Stimulated activated CD8-positive, alpha-beta memory T cell treated with anti-CD3 and anti-CD28 coated beads, Interleukin-7, amount 100 ng/mL, for 1 hour (primary cell): ENCODE results near the gene RUNX1.

Experiments used
- DNase-seq, 2 donors: peaks; one replicate each; pipeline ENCODE4 v3.0.0-alpha.2; 2020; ENCODE audit warnings: low read depth in 2 of 2

The RUNX1 gene

DNA sequence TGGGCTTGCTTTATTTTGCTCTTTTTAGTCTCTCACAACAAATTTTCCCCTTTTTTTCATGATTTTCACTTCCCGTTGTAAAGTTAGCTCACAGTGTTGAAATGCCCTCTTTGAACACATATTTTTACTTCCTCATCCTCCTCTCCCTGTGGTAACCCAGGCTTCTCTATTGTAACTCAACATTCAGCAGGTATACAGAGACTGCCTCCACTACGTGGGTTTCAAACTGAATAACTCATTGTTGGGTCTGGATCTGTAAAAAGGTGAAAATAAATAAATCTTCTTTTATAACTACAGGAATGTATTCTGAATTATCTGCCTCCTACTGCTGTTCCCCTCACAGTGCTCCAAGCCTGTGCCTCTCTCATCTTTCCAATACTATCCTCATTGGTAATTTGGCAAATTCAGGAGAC is 166.4 kb downstream of the RUNX1 start:
- no peak for DNase-seq

DNA sequence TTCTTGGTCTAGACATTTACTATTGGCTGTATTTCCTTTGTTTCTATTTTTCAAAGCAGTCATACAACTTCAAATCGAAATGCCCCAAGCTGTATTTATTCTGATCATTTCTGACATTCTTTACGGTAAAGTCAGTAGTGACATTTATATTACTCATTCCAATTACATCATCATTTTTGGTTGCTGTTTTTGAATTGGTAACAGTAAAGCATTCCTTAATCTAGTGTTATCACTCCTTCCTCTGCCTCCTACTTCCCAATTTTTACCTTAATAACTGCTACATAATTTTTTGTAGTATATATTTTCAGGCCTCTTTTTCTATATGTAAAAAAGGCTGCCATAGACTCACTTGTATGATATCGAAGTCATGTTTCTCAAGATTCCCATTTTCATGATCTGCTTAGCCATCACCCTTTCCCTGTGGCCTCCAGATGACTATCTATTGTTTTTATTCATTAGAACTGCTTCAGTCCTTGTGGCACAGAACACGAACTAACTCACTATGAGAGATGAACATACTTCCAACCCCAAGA is 167.2 kb downstream of the RUNX1 start:
- no peak for DNase-seq

DNA sequence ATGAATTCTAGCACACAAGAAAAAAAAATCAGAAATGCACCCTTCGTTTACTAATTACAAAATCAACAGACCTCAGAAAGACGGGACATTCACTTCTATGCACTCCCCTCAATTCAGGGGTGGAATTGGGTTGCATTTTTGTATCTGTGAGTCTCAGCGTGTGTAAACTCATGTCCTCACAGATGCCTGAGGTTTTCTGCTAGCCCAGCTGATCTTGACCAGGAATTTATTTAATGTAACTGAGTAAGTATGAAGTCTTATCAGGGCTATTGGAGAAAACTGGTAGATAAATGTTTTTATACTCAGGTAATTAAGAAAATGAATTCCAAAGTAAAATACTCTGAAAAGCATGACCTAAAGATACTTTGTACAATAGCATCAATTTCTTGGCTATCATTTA is 167.7 kb downstream of the RUNX1 start:
- no peak for DNase-seq

DNA sequence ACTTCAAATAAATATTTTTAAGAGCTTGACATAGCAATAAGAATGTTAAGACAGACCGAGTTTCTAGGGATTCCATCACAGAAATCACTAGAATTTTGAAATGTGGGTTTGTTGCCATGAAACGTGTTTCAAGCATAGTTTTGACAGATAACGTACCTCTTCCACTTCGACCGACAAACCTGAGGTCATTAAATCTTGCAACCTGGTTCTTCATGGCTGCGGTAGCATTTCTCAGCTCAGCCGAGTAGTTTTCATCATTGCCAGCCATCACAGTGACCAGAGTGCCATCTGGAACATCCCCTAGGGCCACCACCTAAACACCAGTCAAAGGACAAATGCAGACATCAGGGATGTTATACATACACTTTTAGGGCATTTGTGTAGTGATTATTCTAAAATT is 168.7 kb downstream of the RUNX1 start:
- DNase-seq = no peak

DNA sequence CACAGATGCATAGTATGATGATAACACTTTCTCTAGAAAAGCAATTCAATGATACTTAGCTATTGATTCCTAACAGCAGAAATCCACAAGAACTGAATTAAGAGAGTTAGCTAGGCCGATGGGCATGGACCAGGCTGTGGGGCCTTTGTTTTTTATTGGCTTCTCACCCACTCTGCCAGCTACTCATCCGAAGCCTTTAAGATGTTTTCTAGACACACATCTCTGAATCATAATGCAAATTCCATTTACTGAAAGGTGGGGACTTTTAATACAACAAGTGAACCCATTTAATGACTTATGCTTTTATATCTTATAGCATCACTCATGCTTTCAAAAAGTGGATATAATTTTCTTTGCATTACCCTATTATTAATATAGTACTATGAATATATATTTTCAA is 170.2 kb downstream of the RUNX1 start:
- no peak for DNase-seq

DNA sequence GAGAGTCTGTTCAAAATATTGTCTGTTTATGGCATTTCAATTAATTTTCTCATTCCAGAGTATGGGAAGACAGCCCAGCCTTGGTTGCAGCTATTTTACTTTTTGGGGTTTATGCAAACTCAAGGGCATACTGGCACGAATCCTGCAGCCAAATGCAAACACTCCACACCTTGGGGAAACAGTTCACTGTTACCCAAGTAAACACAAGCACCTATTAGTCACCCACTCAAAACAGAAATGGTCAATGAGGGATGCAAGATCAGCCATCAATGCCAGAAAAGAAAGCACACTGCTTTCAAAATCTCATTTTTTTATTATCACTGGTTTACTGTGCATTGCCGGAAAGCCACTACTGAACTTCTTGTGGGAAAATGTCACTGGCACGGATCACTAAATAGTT is 170.6 kb downstream of the RUNX1 start:
- no peak for DNase-seq

DNA sequence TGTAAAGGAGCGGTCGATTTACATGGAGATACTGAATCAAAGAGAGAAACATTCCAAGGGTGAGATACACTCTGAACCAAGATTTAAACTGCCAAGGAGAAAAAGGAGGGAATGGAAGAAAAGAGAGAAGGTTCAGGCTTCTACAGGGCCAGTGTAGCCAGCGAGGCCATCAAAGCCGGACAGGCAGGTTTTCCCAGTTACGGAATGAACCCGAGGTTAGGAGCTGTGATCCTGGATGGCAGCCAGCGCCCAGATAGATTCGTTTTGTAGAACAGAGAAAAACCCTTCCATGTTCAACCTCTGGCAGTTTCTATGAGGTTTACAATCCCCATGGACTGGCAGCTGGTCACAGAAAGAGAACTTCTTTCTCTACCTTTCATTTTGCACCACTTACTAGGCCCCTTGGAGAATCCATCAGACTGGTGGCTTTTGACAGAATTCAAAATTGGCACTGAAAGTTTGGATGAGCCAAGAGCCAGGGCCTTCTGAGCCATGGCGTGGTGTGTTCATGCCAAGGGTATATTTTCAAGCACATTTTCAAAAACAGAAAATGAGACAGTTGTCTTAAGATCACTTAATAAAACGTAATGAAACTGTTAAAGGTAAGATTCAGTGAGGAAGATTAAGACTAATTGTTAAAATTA is 171.5 kb downstream of the RUNX1 start:
- DNase-seq = no peak

DNA sequence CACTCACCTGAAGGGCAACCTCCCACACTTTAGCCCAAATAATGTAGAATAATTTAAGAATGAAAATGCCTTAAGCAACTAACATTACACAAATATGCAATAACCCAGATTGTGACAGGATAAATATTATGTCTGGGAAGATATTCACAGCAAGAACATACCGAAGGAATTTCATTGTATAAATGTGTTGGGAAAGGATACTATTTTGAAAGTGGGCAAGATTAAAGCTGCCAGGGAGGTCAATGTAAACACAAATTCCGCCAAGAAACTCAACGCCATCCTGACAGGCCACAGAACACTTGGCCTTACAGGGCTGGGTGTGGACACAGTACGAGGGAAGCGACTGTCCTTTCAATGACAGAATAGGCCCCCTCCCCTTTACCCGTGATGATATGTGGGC is 173.3 kb downstream of the RUNX1 start:
- no peak for DNase-seq

DNA sequence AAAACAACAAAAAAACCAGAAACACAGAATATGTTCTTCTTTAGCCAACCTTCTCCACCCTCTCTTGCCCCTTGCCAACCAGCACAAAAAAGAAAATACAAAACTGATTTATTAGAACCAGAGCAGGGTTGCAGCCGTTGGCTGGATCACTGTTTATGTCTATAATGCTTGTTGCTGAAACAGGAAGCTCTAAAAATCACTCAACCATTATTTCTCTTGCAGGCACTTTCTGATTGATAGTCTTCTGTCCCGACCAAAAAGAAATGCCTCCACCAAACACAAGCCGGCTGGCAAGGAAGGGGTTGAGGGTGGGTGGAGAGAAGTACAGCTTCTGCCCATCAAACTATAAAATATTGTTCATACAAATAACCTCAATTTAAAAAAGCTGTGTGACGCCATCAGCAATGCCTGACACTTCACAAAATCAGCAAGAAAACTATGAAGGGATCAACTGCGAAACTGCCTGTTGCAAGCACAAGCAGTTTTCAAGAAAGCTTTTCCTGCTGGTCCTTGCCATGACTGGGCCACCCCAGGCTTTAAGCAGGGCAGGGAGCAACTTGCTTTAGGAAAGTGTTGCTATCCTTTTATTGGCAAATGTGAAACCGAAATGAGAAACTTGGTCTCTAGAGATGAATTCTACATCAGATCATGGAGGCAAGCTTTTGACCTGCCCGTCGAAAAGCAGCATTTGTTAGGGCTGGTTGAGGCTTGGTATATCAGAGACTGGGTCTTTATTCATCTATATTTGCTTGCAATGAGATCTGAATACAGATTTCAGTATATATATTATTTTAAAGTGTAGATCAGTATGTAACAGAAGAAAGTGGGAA is 174.2 kb downstream of the RUNX1 start:
- DNase-seq = no peak

DNA sequence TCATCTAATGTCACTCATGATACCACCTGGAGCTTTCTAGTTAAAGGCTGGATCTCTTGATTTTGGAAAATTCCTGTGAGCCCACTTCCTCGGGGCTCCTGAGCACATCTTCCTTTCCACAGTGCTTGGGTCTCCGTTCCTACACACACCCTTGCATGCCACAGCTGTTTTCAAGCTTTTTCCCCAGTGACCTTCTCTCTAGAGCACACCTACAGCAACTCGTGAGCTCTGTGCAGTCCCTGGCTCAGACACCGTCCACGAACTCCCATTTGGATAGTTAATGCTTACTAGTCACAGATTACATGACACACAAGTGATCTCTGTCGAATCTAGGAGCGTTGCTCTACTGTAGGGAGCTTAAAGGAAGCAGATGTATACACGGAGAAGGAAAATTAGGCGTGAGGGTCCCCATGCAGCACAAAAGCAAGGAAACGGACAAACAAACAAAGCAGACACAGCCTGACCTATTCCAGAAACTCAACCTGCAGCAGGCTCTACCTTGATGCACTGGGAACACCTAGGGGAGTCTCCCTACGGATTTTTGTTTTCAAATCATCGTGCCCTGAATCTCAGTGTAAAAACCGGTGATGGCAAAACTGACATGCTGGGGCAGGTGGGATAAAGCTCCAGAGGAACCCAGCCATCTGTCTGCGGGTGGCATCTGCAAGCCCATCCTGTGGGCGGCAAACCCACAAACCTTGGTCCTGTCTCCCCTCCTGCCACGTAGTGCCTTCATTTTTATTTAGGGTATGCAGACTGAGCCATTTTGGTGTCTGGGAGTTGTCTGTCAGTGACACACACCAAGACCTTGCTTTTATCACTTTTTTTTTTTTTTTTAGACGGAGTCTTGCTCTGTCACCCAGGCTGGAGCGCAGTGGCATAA is 177.8 kb downstream of the RUNX1 start:
- DNase-seq = no peak

DNA sequence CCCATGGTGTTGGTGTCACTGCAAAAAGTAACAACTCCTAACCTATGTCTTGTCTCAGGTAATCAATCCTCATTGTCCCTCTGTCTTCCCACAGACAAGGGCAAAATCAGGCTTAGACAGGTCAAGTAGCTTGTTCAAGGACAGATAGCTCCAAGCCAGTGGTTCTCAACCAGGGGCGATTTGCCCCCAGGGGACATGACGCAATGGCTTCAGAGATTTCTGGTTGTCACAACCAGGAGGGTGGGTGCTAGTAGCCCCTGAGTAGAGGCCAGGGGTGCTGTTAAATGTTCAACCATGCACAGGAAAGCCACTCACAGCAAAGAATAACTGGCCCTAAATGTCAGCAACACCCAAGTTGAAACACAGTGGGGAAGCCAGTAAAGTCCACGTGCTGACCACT is 178.9 kb downstream of the RUNX1 start:
- no peak for DNase-seq

DNA sequence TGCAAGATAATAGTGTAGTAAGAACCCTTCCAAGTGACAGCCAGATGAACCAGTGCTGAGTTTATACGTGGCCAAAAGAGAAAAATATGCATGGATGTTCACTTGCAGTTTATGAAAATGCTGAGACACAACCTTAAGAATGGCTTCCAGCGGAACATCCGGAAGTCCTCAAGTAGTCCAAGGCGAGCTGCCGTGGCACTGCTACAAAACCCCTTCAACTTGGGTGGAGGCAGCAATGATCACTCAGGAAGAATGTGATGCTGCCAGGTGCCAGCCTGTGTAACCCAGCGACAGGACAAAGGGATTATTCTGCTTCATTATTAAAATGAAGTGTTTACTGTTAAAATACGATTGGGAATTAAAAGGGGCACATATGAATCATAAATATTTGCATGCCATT is 179.6 kb downstream of the RUNX1 start:
- no peak for DNase-seq

DNA sequence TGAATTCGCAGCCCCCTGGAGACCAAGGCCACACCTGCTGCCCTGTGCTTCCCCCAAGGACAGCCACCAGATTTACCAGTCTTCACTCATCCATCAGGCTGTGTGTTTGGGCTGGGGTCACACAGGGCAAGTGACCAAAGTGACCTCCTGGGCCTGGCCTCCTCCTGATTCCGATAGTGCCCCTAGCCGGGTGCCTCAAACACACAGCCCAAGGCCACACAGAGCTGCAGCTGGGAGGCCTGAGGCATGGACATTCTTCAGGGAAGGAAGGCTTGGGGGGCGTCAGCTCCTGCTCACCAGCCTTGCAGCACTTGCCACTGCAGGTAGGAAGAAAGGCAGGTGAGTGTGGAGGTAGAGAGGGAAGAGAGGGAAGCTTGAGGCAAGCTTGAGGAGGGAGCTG is 181.3 kb downstream of the RUNX1 start:
- DNase-seq = no peak

DNA sequence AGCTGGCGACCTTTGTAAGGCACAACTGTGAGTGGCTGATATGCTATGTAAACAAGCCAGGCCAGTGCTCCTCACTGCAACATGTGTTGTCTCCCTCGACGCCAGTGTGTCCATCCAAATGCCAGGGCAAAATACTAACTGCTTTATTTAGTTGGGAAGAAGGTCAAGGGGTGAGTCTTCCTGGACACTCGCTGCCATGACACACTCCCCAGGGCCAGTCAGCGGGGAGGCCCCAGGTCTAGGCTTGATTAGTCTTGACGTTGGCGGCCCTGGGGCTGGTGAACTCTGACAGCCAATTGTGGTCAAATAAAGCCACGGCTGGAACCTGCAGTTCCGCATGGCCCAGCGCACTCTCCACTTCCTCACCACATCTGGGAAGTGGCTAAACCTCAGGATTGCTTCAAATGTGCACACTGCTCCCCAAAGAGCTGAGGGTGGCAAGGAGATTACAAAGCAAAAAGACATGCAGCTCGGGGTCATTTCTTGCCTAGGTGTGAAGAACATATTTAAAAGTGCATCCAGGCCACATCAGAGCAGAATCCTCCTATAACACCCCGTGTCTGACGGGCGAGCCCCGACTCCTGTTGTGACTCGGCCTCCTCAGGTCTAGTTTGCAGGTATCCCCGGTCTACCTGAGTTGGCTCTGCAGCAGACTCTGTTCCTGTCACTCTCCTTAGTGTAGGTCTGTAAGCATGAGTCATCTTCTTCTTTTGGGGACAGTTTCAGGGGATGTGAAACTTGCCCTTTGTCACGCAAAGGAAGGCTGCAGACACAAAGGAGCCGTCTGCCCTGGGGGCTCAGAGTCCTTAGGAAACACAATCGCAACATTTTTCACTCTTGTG is 183.5 kb downstream of the RUNX1 start:
- no peak for DNase-seq

DNA sequence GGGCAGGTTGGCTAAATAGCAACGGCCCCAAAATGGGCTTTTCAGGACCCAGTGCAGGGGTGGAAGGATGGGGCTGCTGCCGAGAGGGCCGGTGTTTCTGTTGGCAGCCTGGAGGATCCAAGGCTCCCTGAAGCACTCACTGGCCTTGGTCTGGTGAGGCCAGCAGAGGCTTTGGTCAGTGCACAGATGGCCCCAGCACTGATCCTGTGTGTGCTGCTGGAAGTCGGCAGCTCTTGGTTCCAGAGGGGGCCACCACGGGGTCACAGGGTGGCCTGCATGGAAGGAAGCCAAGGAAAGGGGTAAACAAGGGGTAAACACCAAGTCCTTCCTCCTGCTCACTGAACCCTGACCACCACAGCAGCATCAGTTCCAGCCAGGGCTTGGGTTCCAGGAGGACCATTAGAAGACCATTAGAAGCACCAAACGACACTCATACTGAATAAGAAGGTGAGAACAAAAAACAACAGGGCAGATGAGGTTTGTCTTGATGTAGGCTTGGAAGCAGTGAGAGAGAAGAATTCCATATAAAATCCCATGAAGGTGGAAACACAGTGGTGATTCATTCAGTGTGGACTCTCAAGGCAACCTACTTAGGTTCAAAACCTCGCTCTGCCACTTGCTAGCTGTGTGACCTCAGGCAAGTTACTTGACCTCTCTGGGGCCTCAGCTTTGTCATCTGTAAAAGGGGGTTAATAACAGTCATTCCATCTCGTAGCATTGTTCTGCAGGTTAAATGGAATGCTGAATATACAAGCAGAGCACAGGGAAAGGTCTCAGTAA is 184.5 kb downstream of the RUNX1 start:
- DNase-seq = no peak

DNA sequence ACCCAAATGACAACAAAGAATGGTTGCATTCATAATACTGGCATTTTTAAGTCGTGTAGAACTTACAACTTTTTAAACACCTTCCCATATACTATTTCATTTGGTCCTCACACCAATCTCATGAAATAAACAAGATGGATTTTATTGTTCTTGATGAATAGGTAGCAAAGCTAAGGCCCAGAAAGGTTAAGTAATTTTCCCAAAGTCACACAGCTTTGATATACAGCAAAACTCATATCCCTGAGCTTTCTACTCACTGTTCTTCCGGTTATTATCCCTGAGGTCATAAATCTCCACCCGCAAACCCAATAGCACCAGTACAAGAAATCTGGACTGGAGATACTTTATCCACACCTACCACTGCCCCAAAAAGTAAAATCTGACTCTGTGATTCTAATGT is 186.2 kb downstream of the RUNX1 start:
- DNase-seq = no peak

DNA sequence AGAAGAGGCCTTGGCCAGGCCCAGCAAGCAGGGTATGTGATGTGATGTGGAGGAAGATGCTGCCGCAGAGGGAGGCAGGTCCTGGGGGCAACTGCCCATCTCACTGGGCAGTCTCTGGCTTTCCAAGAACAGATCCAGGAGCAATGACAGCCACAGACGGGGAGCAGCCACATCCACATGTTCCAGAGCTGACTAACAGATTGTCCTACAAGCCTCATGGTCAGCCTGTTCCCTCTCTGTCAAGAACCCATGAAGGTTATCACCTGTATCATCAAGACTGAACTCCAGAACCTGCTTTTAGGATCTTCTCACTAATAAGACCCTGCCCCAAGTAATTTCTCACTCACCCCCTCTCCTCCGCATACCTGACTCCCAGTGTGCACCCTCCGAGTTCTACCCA is 187.8 kb downstream of the RUNX1 start:
- DNase-seq = no peak

DNA sequence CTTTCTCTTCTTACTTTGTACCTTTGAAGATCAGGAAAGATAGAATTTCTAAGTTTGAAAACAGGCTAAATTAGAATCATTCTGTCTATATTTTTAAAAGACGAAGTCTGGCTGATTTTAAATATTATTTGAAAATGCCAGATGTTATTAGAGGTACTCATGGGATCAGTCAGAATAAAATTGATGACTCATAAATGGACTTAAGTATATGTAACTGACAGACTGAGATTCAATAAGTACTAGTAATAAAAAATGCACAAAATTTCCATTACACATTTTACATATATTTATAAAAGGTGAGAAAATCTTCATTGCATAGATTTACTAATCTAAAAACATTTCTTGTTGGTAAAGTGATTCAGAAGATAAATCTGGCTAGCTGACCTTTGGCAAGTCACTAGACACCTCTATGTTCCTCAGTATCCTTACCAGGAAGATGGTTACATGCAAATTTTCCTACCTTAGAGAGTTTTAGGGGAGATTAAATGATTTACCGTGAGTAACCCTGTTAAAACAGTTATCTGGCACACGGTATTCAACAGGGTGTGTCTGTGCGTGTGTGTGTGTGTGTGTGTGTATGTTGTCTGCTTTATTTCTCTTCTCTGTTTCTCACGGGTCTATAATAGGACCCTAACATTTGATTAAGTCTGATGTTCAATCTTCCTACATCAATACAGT is 189.0 kb downstream of the RUNX1 start:
- DNase-seq = no peak

DNA sequence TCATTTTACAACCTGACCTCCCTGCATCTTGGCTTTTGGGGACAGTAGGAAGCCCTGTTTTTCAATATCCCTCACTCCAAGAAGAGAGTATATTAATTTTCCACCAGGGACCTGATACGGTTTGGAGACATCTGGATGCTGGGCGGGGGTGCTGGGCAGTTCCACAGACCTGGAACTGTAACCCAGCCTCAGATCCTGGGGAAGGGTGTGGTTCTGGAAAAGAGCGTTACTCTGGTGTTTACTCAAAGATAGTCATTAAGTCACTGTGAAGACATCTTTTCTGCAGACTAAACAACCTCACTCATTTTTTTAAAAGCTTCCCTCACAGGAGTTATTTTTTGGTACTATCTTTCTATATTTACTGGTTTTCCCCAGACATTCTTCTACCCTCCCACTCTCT is 190.5 kb downstream of the RUNX1 start:
- DNase-seq = no peak

DNA sequence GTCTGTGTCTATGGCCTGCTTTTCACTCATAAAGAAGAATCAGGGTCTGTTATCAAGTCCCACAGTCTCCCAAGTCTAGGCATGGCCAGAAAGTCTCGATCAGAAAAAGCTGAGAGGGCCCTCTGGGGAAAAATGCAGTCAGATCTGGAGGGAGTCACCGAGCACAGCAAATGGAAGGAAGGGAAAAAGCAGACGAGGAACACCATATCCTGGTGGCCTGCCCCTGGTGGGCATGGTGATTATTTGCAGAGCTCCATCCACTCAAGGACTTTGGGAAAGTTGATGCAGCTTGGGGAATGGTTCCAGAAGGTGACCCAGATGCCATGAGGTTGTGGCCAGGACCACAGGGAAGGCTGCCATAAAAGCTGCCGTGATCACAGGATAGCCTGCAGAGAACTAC is 191.2 kb downstream of the RUNX1 start:
- no peak for DNase-seq
